DMS53 treated with DMSO at 0.1 percent for 48 hours (cell line): ENCODE data around the gene ASCL2.

Source experiments
- DNase-seq: peaks from one replicate; lab custom pipeline; 2025; ENCODE audit not compliant: unreplicated experiment; lab: John Stamatoyannopoulos, UW

ASCL2 gene

GRCh38 chr11:2270322-2271076 lies at the start of gene ASCL2:
TSS of gene ASCL2 (minus strand) at chr11:2270588. CDS start at chr11:2270332, 256 bp downstream.
- DNase-seq = peak; percentile 20

GRCh38 chr11:2319791-2320472 lies 49.5 kb upstream of the ASCL2 start:
- DNase-seq = no peak

- DNase-seq = no peak
These were observed 48.3 kb upstream of the ASCL2 start for GRCh38 chr11:2318707-2319106.

GRCh38 chr11:2318123-2318522 lies 47.7 kb upstream of the ASCL2 start:
- DNase-seq = no peak

GRCh38 chr11:2317354-2318050 lies 47.1 kb upstream of the ASCL2 start:
- no peak for DNase-seq

GRCh38 chr11:2316963-2317244 lies 46.5 kb upstream of the ASCL2 start:
- no peak for DNase-seq

- DNase-seq = no peak
These were observed 46.0 kb upstream of the ASCL2 start for GRCh38 chr11:2316169-2316962.

GRCh38 chr11:2315395-2316168 lies 45.2 kb upstream of the ASCL2 start:
- no peak for DNase-seq

GRCh38 chr11:2314525-2315394 lies 44.4 kb upstream of the ASCL2 start:
- DNase-seq = no peak

- no peak for DNase-seq
These were observed 43.7 kb upstream of the ASCL2 start for GRCh38 chr11:2314136-2314524.

GRCh38 chr11:2313051-2313951 lies 42.9 kb upstream of the ASCL2 start:
- peak; percentile 9 for DNase-seq

- no peak for DNase-seq
These were observed 42.0 kb upstream of the ASCL2 start for GRCh38 chr11:2312232-2313042.

- DNase-seq = no peak
These were observed 41.2 kb upstream of the ASCL2 start for GRCh38 chr11:2311353-2312133.

GRCh38 chr11:2310786-2311352 lies 40.5 kb upstream of the ASCL2 start:
- DNase-seq = no peak

- DNase-seq = no peak
These were observed 39.8 kb upstream of the ASCL2 start for GRCh38 chr11:2310073-2310785.
